ENCODE data around the gene SAXO2. TPM values are rescaled to one million over a fixed set of nuclear protein-coding genes. Genes with fewer than 3 reads are reported as not detected.
"Not testable (repeated sequence)": the region's sequence is repeated elsewhere in the genome, so short reads cannot be mapped to it uniquely, and the experiment has no call there.

SAXO2 gene
- polyA plus RNA-seq, 1 donor: 8.0 TPM

GRCh38 chr15:82313951-82314768 is 51.5 kb downstream of the SAXO2 start:
- DNase-seq: not testable (repeated sequence)

- DNase-seq: no peak
Measured at GRCh38 chr15:82314769-82315518, 52.3 kb downstream of the SAXO2 start.

- DNase-seq: no peak
Measured at GRCh38 chr15:82315519-82316246, 53.1 kb downstream of the SAXO2 start.

- DNase-seq: not testable (repeated sequence)
Measured at GRCh38 chr15:82316247-82317090, 53.9 kb downstream of the SAXO2 start.

- DNase-seq: no peak
Measured at GRCh38 chr15:82317091-82317489, 54.5 kb downstream of the SAXO2 start.

GRCh38 chr15:82317516-82317915 is 54.9 kb downstream of the SAXO2 start:
- DNase-seq: not testable (repeated sequence)

GRCh38 chr15:82318281-82318680 is 55.7 kb downstream of the SAXO2 start:
- not testable (repeated sequence) for DNase-seq

- DNase-seq: not testable (repeated sequence)
Measured at GRCh38 chr15:82319522-82320278, 57.1 kb downstream of the SAXO2 start.

GRCh38 chr15:82320861-82321260 is 58.2 kb downstream of the SAXO2 start:
- DNase-seq: not testable (repeated sequence)

GRCh38 chr15:82322488-82322887 is 59.9 kb downstream of the SAXO2 start:
- DNase-seq: not testable (repeated sequence)

- DNase-seq: not testable (repeated sequence)
Measured at GRCh38 chr15:82324831-82325230, 62.2 kb downstream of the SAXO2 start.

GRCh38 chr15:82325646-82326045 is 63.0 kb downstream of the SAXO2 start:
- DNase-seq: not testable (repeated sequence)

GRCh38 chr15:82326896-82327295 is 64.3 kb downstream of the SAXO2 start:
- not testable (repeated sequence) for DNase-seq

GRCh38 chr15:82327372-82327771 is 64.8 kb downstream of the SAXO2 start:
- not testable (repeated sequence) for DNase-seq

- DNase-seq: not testable (repeated sequence)
Measured at GRCh38 chr15:82329039-82329438, 66.4 kb downstream of the SAXO2 start.

GRCh38 chr15:82330921-82331320 is 68.3 kb downstream of the SAXO2 start:
- DNase-seq: not testable (repeated sequence)

GRCh38 chr15:82331576-82332304 is 69.1 kb downstream of the SAXO2 start:
- DNase-seq: not testable (repeated sequence)

- not testable (repeated sequence) for DNase-seq
Measured at GRCh38 chr15:82332711-82333602, 70.3 kb downstream of the SAXO2 start.
